Karpas-422 (cell line): ENCODE data around the gene FUNDC1. TPM values are rescaled to one million over a fixed set of nuclear protein-coding genes. Genes with fewer than 3 reads are reported as not detected.
"Not testable (repeated sequence)": the region's sequence is repeated elsewhere in the genome, so short reads cannot be mapped to it uniquely, and the experiment has no call there.

Source experiments
- DNase-seq: peaks from one replicate; pipeline ENCODE4 v3.0.0-alpha.2; 2015
- H2AFZ ChIP-seq: fragments of 200-600 bp; sonication (generic); 2 replicates; pipeline ENCODE4 v1.6.1; 2014; ENCODE audit warnings: antibody characterized with exemption, low read length, mixed read lengths
- H3K27ac ChIP-seq: fragments of 200-600 bp; sonication (generic); 2 replicates; pipeline ENCODE4 v1.5.1; 2014; ENCODE audit warnings: mild to moderate bottlenecking, low read length, moderate library complexity
- H3K27me3 ChIP-seq: fragments of 200-600 bp; sonication (generic); 2 replicates; pipeline ENCODE4 v1.6.1; 2014; ENCODE audit warnings: low read length, mixed read lengths
- H3K36me3 ChIP-seq: fragments of 200-600 bp; sonication (generic); 2 replicates; pipeline ENCODE4 v1.6.1; 2014; ENCODE audit warnings: low read length, mixed read lengths; ENCODE audit not compliant: insufficient read depth
- H3K4me1 ChIP-seq: fragments of 200-600 bp; sonication (generic); 2 replicates; pipeline ENCODE4 v1.6.1; 2014; ENCODE audit warnings: mild to moderate bottlenecking, low read length, mixed read lengths
- H3K4me2 ChIP-seq: fragments of 200-600 bp; sonication (generic); 2 replicates; pipeline ENCODE4 v1.6.1; 2014; ENCODE audit warnings: low read length, low read depth, mild to moderate bottlenecking; ENCODE audit not compliant: poor library complexity, severe bottlenecking
- H3K4me3 ChIP-seq: fragments of 200-600 bp; sonication (generic); 2 replicates; pipeline ENCODE4 v1.5.1; 2014; ENCODE audit warnings: mild to moderate bottlenecking, antibody characterized with exemption, low read length, mixed read lengths
- H3K79me2 ChIP-seq: fragments of 200-600 bp; sonication (generic); 2 replicates; pipeline ENCODE4 v1.6.1; 2014; ENCODE audit warnings: mild to moderate bottlenecking, low read length, mixed read lengths
- H3K9ac ChIP-seq: fragments of 200-600 bp; sonication (generic); 2 replicates; pipeline ENCODE4 v1.6.0; 2014; ENCODE audit warnings: low read length
- H3K9me2 ChIP-seq: fragments of 200-600 bp; sonication (generic), shearing (Covaris generic); replicated peaks from 2 replicates; pipeline ENCODE4 v1.6.0; 2014; ENCODE audit warnings: mild to moderate bottlenecking, low read length, moderate library complexity; ENCODE audit not compliant: insufficient read depth
- H3K9me3 ChIP-seq: fragments of 300-700, 200-600 bp; sonication (generic); 2 replicates; pipeline ENCODE4 v1.6.1; 2014; ENCODE audit warnings: low read length, mixed read lengths
- H4K20me1 ChIP-seq: fragments of 200-600 bp; sonication (generic); 2 replicates; pipeline ENCODE4 v1.6.1; 2014; ENCODE audit warnings: mild to moderate bottlenecking, antibody characterized with exemption, low read length, low read depth; ENCODE audit not compliant: insufficient read depth
- total RNA-seq: library from RNA; depleted of rRNA; stranded (reverse); fragments of >200 nt; shearing (Covaris generic); gene quantifications from 2 replicates; pipeline ENCODE4 v1.2.3, GENCODE V29; 2014; ENCODE audit warnings: low replicate concordance; rRNA removed

The FUNDC1 gene
- total RNA-seq = 28.5 and 34.9 TPM in 2 replicates

GRCh38 chrX:44542567-44543325, at the start of gene FUNDC1:
TSS of gene FUNDC1 (minus strand) at chrX:44542859. CDS start at chrX:44542832, 27 bp downstream.
- peak within 1 kb of the TSS; percentile 98 for H2AFZ ChIP-seq

GRCh38 chrX:44585866-44586265, 43.2 kb upstream of the FUNDC1 start:
- H3K9me2 ChIP-seq = no peaks in the 10 kb centered on the region
- H4K20me1 ChIP-seq = no peaks in the 10 kb centered on the region
- no peak overlapping the region for H2AFZ ChIP-seq
- no peaks in the 10 kb centered on the region for H3K79me2 ChIP-seq
- H3K4me3 ChIP-seq = no peak overlapping the region
- H3K4me1 ChIP-seq = no peaks in the 10 kb centered on the region
- no peaks in the 10 kb centered on the region for H3K36me3 ChIP-seq
- no peaks in the 10 kb centered on the region for H3K27me3 ChIP-seq
- DNase-seq = no peak
- no peak overlapping the region for H3K9ac ChIP-seq
- H3K4me2 ChIP-seq = no peak overlapping the region
- no peaks in the 10 kb centered on the region for H3K9me3 ChIP-seq
- no peak overlapping the region for H3K27ac ChIP-seq

More at GRCh38 chrX:44542567-44543325, at the start of gene FUNDC1:
- Histone ChIP-seq H4K20me1 (no peaks in the 10 kb centered on the region), H3K9me3 (no peaks in the 10 kb centered on the region), H3K9me2 (no peaks in the 10 kb centered on the region), H3K9ac (peak within 1 kb of the TSS; percentile 96), H3K27ac (peak within 1 kb of the TSS; percentile 63), H3K4me3 (peak within 1 kb of the TSS; percentile 98), H3K4me1 (peaks cover 21% of the 10 kb centered on the region), H3K79me2 (peaks cover 30% of the 10 kb centered on the region), H3K36me3 (peaks cover 9% of the 10 kb centered on the region; the same call in 1 of the 2 replicates), H3K27me3 (no peaks in the 10 kb centered on the region), H3K4me2 (peak within 1 kb of the TSS; percentile 99)
- peak; percentile 99 for DNase-seq

GRCh38 chrX:44580466-44580865, 37.8 kb upstream of the FUNDC1 start:
- Histone ChIP-seq H3K36me3 (no peaks in the 10 kb centered on the region), H3K27me3 (no peaks in the 10 kb centered on the region), H3K9me2 (no peaks in the 10 kb centered on the region), H3K4me3 (no peak overlapping the region), H3K4me1 (no peaks in the 10 kb centered on the region), H3K9me3 (no peaks in the 10 kb centered on the region), H3K27ac (no peak overlapping the region), H3K4me2 (no peak overlapping the region), H3K9ac (no peak overlapping the region), H3K79me2 (no peaks in the 10 kb centered on the region), H2AFZ (no peak overlapping the region), H4K20me1 (no peaks in the 10 kb centered on the region)
- no peak for DNase-seq

GRCh38 chrX:44572340-44572938, 29.8 kb upstream of the FUNDC1 start:
- Histone ChIP-seq H3K4me3 (no peak overlapping the region), H4K20me1 (no peaks in the 10 kb centered on the region), H3K4me1 (no peaks in the 10 kb centered on the region), H3K9ac (no peak overlapping the region), H3K9me2 (no peaks in the 10 kb centered on the region), H3K9me3 (peaks cover 5% of the 10 kb centered on the region; the same call in 1 of the 2 replicates), H3K27ac (no peak overlapping the region), H2AFZ (no peak overlapping the region), H3K36me3 (no peaks in the 10 kb centered on the region), H3K79me2 (no peaks in the 10 kb centered on the region), H3K27me3 (no peaks in the 10 kb centered on the region), H3K4me2 (no peak overlapping the region)
- DNase-seq = no peak

GRCh38 chrX:44570522-44570921, 27.9 kb upstream of the FUNDC1 start:
- H2AFZ ChIP-seq = no peak overlapping the region
- H3K27ac ChIP-seq = no peak overlapping the region
- H4K20me1 ChIP-seq = no peaks in the 10 kb centered on the region
- H3K9me2 ChIP-seq = no peaks in the 10 kb centered on the region
- no peaks in the 10 kb centered on the region for H3K36me3 ChIP-seq
- H3K27me3 ChIP-seq = no peaks in the 10 kb centered on the region
- H3K4me3 ChIP-seq = no peak overlapping the region
- H3K9ac ChIP-seq = no peak overlapping the region
- no peaks in the 10 kb centered on the region for H3K79me2 ChIP-seq
- H3K4me1 ChIP-seq = no peaks in the 10 kb centered on the region
- DNase-seq = no peak
- peaks cover 5% of the 10 kb centered on the region; the same call in 1 of the 2 replicates for H3K9me3 ChIP-seq
- H3K4me2 ChIP-seq = no peak overlapping the region

- Histone ChIP-seq H2AFZ (no peak overlapping the region), H3K9me2 (no peaks in the 10 kb centered on the region), H3K79me2 (no peaks in the 10 kb centered on the region), H3K27me3 (no peaks in the 10 kb centered on the region), H3K4me2 (no peak overlapping the region), H3K9ac (no peak overlapping the region), H3K9me3 (peaks cover 5% of the 10 kb centered on the region; the same call in 1 of the 2 replicates), H3K4me1 (no peaks in the 10 kb centered on the region), H3K27ac (no peak overlapping the region), H3K36me3 (no peaks in the 10 kb centered on the region), H4K20me1 (no peaks in the 10 kb centered on the region), H3K4me3 (no peak overlapping the region)
- DNase-seq = no peak
These were observed 26.5 kb upstream of the FUNDC1 start for GRCh38 chrX:44569122-44569521.

- no peaks in the 10 kb centered on the region for H3K79me2 ChIP-seq
- H3K4me1 ChIP-seq = no peaks in the 10 kb centered on the region
- DNase-seq = no peak
These were observed 25.5 kb upstream of the FUNDC1 start for GRCh38 chrX:44568196-44568595.

GRCh38 chrX:44561896-44562295, 19.2 kb upstream of the FUNDC1 start:
- not testable (repeated sequence) for H3K4me3 ChIP-seq, H3K27ac ChIP-seq, H3K9ac ChIP-seq, H3K79me2 ChIP-seq, H3K36me3 ChIP-seq, DNase-seq, H3K9me2 ChIP-seq, H3K4me1 ChIP-seq, H4K20me1 ChIP-seq, H3K27me3 ChIP-seq, H3K9me3 ChIP-seq, H2AFZ ChIP-seq, H3K4me2 ChIP-seq

More at GRCh38 chrX:44568196-44568595, 25.5 kb upstream of the FUNDC1 start:
- Histone ChIP-seq H3K9me3 (peaks cover 5% of the 10 kb centered on the region; the same call in 1 of the 2 replicates), H3K9me2 (no peaks in the 10 kb centered on the region), H3K27me3 (no peaks in the 10 kb centered on the region), H4K20me1 (no peaks in the 10 kb centered on the region), H3K4me2 (no peak overlapping the region), H3K27ac (no peak overlapping the region), H3K9ac (no peak overlapping the region), H3K36me3 (no peaks in the 10 kb centered on the region), H3K4me3 (no peak overlapping the region), H2AFZ (no peak overlapping the region)
